Ishikawa (cell line): Measurements from ENCODE around the gene EPS15.

Source experiments
- CEBPB ChIP-seq: IDR thresholded peaks from 2 replicates; pipeline ENCODE4 v1.6.1; 2012
- CREB1 ChIP-seq: IDR thresholded peaks from 2 replicates; pipeline ENCODE4 v1.6.1; 2012; ENCODE audit warnings: low read depth
- EGR1 ChIP-seq: IDR thresholded peaks from 2 replicates; pipeline ENCODE4 v1.6.1; 2012
- EP300 ChIP-seq: IDR thresholded peaks from 2 replicates; pipeline ENCODE4 v1.6.1; 2012; ENCODE audit warnings: borderline replicate concordance
- FOXM1 ChIP-seq: IDR thresholded peaks from 2 replicates; pipeline ENCODE4 v1.6.1; 2012; ENCODE audit warnings: low read depth, borderline replicate concordance
- MAX ChIP-seq: IDR thresholded peaks from 2 replicates; pipeline ENCODE4 v1.6.1; 2012
- NFIC ChIP-seq: IDR thresholded peaks from 2 replicates; pipeline ENCODE4 v1.6.1; 2012
- RAD21 ChIP-seq: IDR thresholded peaks from 2 replicates; pipeline ENCODE4 v1.6.1; 2012; ENCODE audit warnings: low read depth
- REST ChIP-seq: IDR thresholded peaks from 2 replicates; pipeline ENCODE4 v1.6.1; 2012; ENCODE audit warnings: low read depth, mild to moderate bottlenecking
- TAF1 ChIP-seq: IDR thresholded peaks from 2 replicates; pipeline ENCODE4 v1.6.1; 2012; ENCODE audit warnings: low read depth, mild to moderate bottlenecking
- TCF12 ChIP-seq: IDR thresholded peaks from 2 replicates; pipeline ENCODE4 v1.6.1; 2012; ENCODE audit warnings: low read depth
- TEAD4 ChIP-seq: IDR thresholded peaks from 2 replicates; pipeline ENCODE4 v1.6.1; 2012
- USF1 ChIP-seq: IDR thresholded peaks from 2 replicates; pipeline ENCODE4 v1.6.1; 2012
- YY1 ChIP-seq: IDR thresholded peaks from 2 replicates; pipeline ENCODE4 v1.6.1; 2012; ENCODE audit warnings: low read depth
- ZBTB7A ChIP-seq: IDR thresholded peaks from 2 replicates; pipeline ENCODE4 v1.6.1; 2012; ENCODE audit warnings: low read depth

The EPS15 gene

GRCh38 chr1:51369171-51369570, 149.9 kb downstream of the EPS15 start:
- TF ChIP-seq MAX (no peak), ZBTB7A (no peak), EP300 (no peak), CEBPB (no peak), CREB1 (no peak), TCF12 (no peak), TEAD4 (no peak), YY1 (no peak), REST (no peak), USF1 (no peak), FOXM1 (no peak), TAF1 (no peak), EGR1 (no peak), RAD21 (no peak), NFIC (no peak)

GRCh38 chr1:51365774-51366173, 153.3 kb downstream of the EPS15 start:
- TF ChIP-seq REST (no peak), RAD21 (no peak), NFIC (no peak), USF1 (no peak), EP300 (no peak)

- TF ChIP-seq TEAD4 (no peak), MAX (no peak), CEBPB (no peak), USF1 (no peak), YY1 (no peak), CREB1 (no peak), REST (no peak), EP300 (no peak), FOXM1 (no peak), NFIC (no peak), TCF12 (no peak), RAD21 (no peak), EGR1 (no peak), ZBTB7A (no peak)
Observed at GRCh38 chr1:51359879-51360278, 159.2 kb downstream of the EPS15 start.

- TF ChIP-seq TCF12, result no peak
- TF ChIP-seq ZBTB7A, result no peak
- TF ChIP-seq NFIC, result no peak
- no peak for TF ChIP-seq YY1
- no peak for TF ChIP-seq RAD21
- TF ChIP-seq TAF1, result no peak
- no peak for TF ChIP-seq MAX
- TF ChIP-seq EGR1, result no peak
Observed at GRCh38 chr1:51355382-51355781, 163.7 kb downstream of the EPS15 start.
